Adrenal gland (tissue), 5 donors: Measurements from ENCODE around the gene PLEKHM2.

Experiments
- CTCF ChIP-seq, 6 experiments: fragments of 450-650 bp in 4 of 6; fragments of 200-600 bp in 2 of 6; sonication (generic) in 1 of 6; IDR thresholded peaks; 1 replicate in 5 of 6; 2 replicates in 1 of 6; pipeline versions ENCODE4 v1.5.1 to v1.8.0; 2016 to 2021; ENCODE audit warnings: antibody characterized with exemption in 6 of 6, mild to moderate bottlenecking in 2 of 6, moderate library complexity in 1 of 6
- POLR2A ChIP-seq, 2 donors: fragments of 450-650 bp; IDR thresholded peaks; one replicate each; pipeline ENCODE4 v1.6.1; 2017; ENCODE audit warnings: antibody characterized with exemption in 2 of 2, mild to moderate bottlenecking in 2 of 2, moderate library complexity in 1 of 2
- donor health status: DM: no; HTN: no; CAD: no.

- TF ChIP-seq CTCF (IDR thresholded peaks at IDR 0.05) (no peak), POLR2A (IDR thresholded peaks at IDR 0.05) (no peak)
Observed at GRCh38 chr1:15755646-15756040, 71.5 kb downstream of the PLEKHM2 start.
